ENCODE data around the gene RNF113B.

DNA sequence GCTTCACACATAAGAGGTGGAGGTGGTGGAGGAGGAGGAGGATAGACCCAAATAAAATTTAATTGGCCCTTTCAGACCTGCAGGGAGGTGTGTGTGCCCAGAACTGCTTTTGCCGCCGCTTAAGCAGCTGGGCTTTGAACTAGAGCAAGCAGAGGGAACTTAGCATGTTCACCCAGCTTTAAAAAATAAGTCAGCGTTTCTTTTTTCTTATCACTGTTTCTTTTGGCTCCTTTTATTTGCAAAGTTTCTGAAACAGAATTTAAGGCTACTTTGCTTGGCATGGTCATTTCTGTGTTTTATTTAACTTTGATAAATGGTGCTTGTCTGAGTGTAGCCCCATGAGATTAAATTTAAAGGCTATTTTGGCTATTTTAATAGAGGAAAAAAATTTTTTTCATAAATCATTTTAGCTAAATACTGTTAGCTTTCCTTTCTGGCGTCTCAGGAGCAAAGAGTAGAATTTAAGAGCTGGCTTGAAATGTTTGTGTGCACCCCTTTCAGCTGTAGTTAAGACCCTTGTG lies 43.3 kb upstream of the RNF113B start:
- no peak for TF ChIP-seq EZH2 (IDR thresholded peaks at IDR 0.05; ENCODE audit: borderline replicate concordance, low read length)
- TF ChIP-seq, protein P1, sequence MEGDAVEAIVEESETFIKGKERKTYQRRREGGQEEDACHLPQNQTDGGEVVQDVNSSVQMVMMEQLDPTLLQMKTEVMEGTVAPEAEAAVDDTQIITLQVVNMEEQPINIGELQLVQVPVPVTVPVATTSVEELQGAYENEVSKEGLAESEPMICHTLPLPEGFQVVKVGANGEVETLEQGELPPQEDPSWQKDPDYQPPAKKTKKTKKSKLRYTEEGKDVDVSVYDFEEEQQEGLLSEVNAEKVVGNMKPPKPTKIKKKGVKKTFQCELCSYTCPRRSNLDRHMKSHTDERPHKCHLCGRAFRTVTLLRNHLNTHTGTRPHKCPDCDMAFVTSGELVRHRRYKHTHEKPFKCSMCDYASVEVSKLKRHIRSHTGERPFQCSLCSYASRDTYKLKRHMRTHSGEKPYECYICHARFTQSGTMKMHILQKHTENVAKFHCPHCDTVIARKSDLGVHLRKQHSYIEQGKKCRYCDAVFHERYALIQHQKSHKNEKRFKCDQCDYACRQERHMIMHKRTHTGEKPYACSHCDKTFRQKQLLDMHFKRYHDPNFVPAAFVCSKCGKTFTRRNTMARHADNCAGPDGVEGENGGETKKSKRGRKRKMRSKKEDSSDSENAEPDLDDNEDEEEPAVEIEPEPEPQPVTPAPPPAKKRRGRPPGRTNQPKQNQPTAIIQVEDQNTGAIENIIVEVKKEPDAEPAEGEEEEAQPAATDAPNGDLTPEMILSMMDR (IDR thresholded peaks at IDR 0.05; ENCODE audit: low read length): no peak
